ENCODE measurements around the gene SLC1A2.

SLC1A2 gene

DNA sequence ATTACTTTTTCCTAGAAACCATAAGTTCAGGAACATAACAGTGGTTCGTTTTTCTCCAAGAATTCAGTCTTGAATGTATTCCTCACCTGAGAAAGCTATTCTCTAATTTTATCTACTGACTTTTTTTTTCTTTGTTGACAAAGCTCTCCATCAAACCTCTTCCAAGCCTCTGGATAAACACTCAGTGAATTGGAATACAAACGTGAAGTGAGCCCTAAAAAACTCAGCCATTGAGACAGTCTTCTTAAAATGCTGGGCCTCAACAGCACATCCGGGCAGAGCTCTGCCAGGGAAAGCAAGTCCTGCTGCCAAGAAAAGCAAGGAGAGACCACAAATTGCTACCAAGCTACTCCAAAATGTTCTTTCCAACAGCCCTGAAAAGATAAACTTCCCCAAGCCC is 7.7 kb upstream of the SLC1A2 start:
- Histone ChIP-seq H3K4me1 (ENCODE audit: insufficient read depth, low read length) (no peaks in the 10 kb centered on the region), H3K9me3 (ENCODE audit: insufficient read depth, low read depth, low read length) (no peaks in the 10 kb centered on the region), H3K4me3 (ENCODE audit: low read length) (no peak overlapping the region), H3K27ac (ENCODE audit: low read length) (no peak overlapping the region), H3K9ac (ENCODE audit: low read depth, low read length) (no peak overlapping the region), H3K27me3 (ENCODE audit: insufficient read depth, low read length) (peaks cover 26% of the 10 kb centered on the region), H3K36me3 (ENCODE audit: insufficient read depth, low read depth, low read length) (no peaks in the 10 kb centered on the region)

- Histone ChIP-seq H3K4me1 (ENCODE audit: insufficient read depth, low read length) (no peaks in the 10 kb centered on the region), H3K4me3 (ENCODE audit: low read length) (no peak overlapping the region), H3K9me3 (ENCODE audit: insufficient read depth, low read depth, low read length) (no peaks in the 10 kb centered on the region), H3K36me3 (ENCODE audit: insufficient read depth, low read depth, low read length) (no peaks in the 10 kb centered on the region), H3K27ac (ENCODE audit: low read length) (no peak overlapping the region), H3K9ac (ENCODE audit: low read depth, low read length) (no peak overlapping the region), H3K27me3 (ENCODE audit: insufficient read depth, low read length) (peaks cover 33% of the 10 kb centered on the region)
Measured at GRCh38 chr11:35426351-35426750, 7.0 kb upstream of the SLC1A2 start.

DNA sequence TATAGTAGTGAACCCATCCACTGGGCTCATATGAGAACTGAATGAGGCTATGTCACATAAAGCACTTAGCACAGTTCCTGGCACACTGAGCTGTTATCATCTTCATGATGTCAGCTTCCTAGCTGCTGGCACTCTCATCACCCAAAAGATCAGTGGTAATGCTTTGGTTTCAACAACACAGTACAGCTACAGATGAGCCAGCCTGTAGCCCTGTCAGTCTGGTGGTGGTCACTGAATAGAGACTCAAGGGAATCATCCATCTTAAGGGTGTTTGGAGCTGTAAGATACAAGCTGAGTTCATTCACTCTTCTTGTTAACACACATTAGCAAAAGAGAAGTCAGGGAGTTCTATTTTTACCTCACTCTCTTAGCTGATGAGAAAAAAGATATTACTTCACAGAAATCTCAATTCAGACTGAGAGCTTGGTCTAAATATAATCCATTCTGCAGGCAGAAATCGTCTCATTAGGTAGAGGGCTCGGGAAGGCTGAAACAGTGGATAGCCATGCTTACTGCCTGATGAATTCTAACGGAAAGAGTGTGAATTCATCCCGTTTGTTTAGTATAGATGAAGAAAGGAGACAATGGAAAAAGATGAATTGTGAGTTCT is 6.3 kb upstream of the SLC1A2 start:
- Histone ChIP-seq H3K9me3 (ENCODE audit: insufficient read depth, low read depth, low read length) (no peaks in the 10 kb centered on the region), H3K27me3 (ENCODE audit: insufficient read depth, low read length) (peaks cover 40% of the 10 kb centered on the region), H3K4me3 (ENCODE audit: low read length) (no peak overlapping the region), H3K36me3 (ENCODE audit: insufficient read depth, low read depth, low read length) (no peaks in the 10 kb centered on the region), H3K9ac (ENCODE audit: low read depth, low read length) (no peak overlapping the region), H3K27ac (ENCODE audit: low read length) (no peak overlapping the region), H3K4me1 (ENCODE audit: insufficient read depth, low read length) (no peaks in the 10 kb centered on the region; the same call in 1 of the 2 replicates)

GRCh38 chr11:35424157-35424940 is 5.0 kb upstream of the SLC1A2 start:
- H3K9ac ChIP-seq (ENCODE audit: low read depth, low read length): no peak overlapping the region
- no peaks in the 10 kb centered on the region; the same call in 1 of the 2 replicates for H3K4me1 ChIP-seq (ENCODE audit: insufficient read depth, low read length)
- H3K9me3 ChIP-seq (ENCODE audit: insufficient read depth, low read depth, low read length): no peaks in the 10 kb centered on the region
- H3K27ac ChIP-seq (ENCODE audit: low read length): no peak overlapping the region
- H3K4me3 ChIP-seq (ENCODE audit: low read length): no peak overlapping the region
- H3K36me3 ChIP-seq (ENCODE audit: insufficient read depth, low read depth, low read length): no peaks in the 10 kb centered on the region
- H3K27me3 ChIP-seq (ENCODE audit: insufficient read depth, low read length): peaks cover 53% of the 10 kb centered on the region

GRCh38 chr11:35420371-35420770 is 1.0 kb upstream of the SLC1A2 start:
- Histone ChIP-seq H3K27ac (ENCODE audit: low read length) (no peak overlapping the region), H3K36me3 (ENCODE audit: insufficient read depth, low read depth, low read length) (no peaks in the 10 kb centered on the region), H3K9me3 (ENCODE audit: insufficient read depth, low read depth, low read length) (no peaks in the 10 kb centered on the region), H3K4me1 (ENCODE audit: insufficient read depth, low read length) (peaks cover 4% of the 10 kb centered on the region; the same call in 1 of the 2 replicates), H3K9ac (ENCODE audit: low read depth, low read length) (no peak overlapping the region), H3K4me3 (ENCODE audit: low read length) (peak overlapping the region; percentile 76), H3K27me3 (ENCODE audit: insufficient read depth, low read length) (peaks cover 93% of the 10 kb centered on the region)

GRCh38 chr11:35419830-35420333 is 524 bp upstream of the SLC1A2 start:
- Histone ChIP-seq H3K4me3 (ENCODE audit: low read length) (peak overlapping the region; percentile 76), H3K27me3 (ENCODE audit: insufficient read depth, low read length) (peaks cover 98% of the 10 kb centered on the region), H3K27ac (ENCODE audit: low read length) (no peak overlapping the region)

GRCh38 chr11:35418282-35419183 is 825 bp downstream of the SLC1A2 start:
- H3K36me3 ChIP-seq (ENCODE audit: insufficient read depth, low read depth, low read length): no peaks in the 10 kb centered on the region
- peaks cover 4% of the 10 kb centered on the region; the same call in 1 of the 2 replicates for H3K4me1 ChIP-seq (ENCODE audit: insufficient read depth, low read length)
- H3K4me3 ChIP-seq (ENCODE audit: low read length): peak overlapping the region; percentile 76
- no peaks in the 10 kb centered on the region for H3K9me3 ChIP-seq (ENCODE audit: insufficient read depth, low read depth, low read length)
- no peak overlapping the region; the same call in 1 of the 2 replicates for H3K9ac ChIP-seq (ENCODE audit: low read depth, low read length)
- peaks cover 98% of the 10 kb centered on the region for H3K27me3 ChIP-seq (ENCODE audit: insufficient read depth, low read length)
- no peak overlapping the region for H3K27ac ChIP-seq (ENCODE audit: low read length)

More at GRCh38 chr11:35419830-35420333, 524 bp upstream of the SLC1A2 start:
- H3K9me3 ChIP-seq (ENCODE audit: insufficient read depth, low read depth, low read length): no peaks in the 10 kb centered on the region
- H3K36me3 ChIP-seq (ENCODE audit: insufficient read depth, low read depth, low read length): no peaks in the 10 kb centered on the region
- peaks cover 4% of the 10 kb centered on the region; the same call in 1 of the 2 replicates for H3K4me1 ChIP-seq (ENCODE audit: insufficient read depth, low read length)
- H3K9ac ChIP-seq (ENCODE audit: low read depth, low read length): peak overlapping the region; percentile 39

DNA sequence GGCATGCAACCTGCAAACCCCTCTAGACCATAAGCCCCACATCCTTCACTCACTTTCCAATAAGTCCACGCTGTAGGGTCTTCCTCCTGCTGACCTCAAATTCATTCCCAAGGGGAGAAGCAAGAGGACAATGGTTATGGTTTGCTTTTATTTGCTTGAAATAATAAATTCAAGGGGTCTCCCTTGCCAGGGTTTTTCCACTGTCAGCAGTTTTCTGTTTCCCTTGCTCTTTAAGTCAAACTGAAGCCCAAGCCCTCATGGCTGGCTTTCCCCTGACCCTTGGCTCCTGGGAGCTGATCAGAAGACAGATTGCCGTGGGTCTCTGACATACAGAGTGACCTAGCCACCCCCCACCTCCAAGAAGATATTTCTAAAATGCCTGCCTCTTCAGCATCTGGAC is 3.9 kb downstream of the SLC1A2 start:
- peaks cover 68% of the 10 kb centered on the region for H3K27me3 ChIP-seq (ENCODE audit: insufficient read depth, low read length)
- no peak overlapping the region for H3K27ac ChIP-seq (ENCODE audit: low read length)
- no peak overlapping the region for H3K9ac ChIP-seq (ENCODE audit: low read depth, low read length)
- H3K9me3 ChIP-seq (ENCODE audit: insufficient read depth, low read depth, low read length): no peaks in the 10 kb centered on the region
- peaks cover 4% of the 10 kb centered on the region; the same call in 1 of the 2 replicates for H3K4me1 ChIP-seq (ENCODE audit: insufficient read depth, low read length)
- H3K36me3 ChIP-seq (ENCODE audit: insufficient read depth, low read depth, low read length): no peaks in the 10 kb centered on the region
- H3K4me3 ChIP-seq (ENCODE audit: low read length): no peak overlapping the region

- H3K27ac ChIP-seq (ENCODE audit: low read length): no peak overlapping the region
- peaks cover 61% of the 10 kb centered on the region for H3K27me3 ChIP-seq (ENCODE audit: insufficient read depth, low read length)
- H3K4me1 ChIP-seq (ENCODE audit: insufficient read depth, low read length): peaks cover 4% of the 10 kb centered on the region; the same call in 1 of the 2 replicates
- no peaks in the 10 kb centered on the region for H3K9me3 ChIP-seq (ENCODE audit: insufficient read depth, low read depth, low read length)
- no peak overlapping the region for H3K9ac ChIP-seq (ENCODE audit: low read depth, low read length)
- H3K4me3 ChIP-seq (ENCODE audit: low read length): no peak overlapping the region
- H3K36me3 ChIP-seq (ENCODE audit: insufficient read depth, low read depth, low read length): no peaks in the 10 kb centered on the region
Measured at GRCh38 chr11:35414776-35415175, 4.6 kb downstream of the SLC1A2 start.

DNA sequence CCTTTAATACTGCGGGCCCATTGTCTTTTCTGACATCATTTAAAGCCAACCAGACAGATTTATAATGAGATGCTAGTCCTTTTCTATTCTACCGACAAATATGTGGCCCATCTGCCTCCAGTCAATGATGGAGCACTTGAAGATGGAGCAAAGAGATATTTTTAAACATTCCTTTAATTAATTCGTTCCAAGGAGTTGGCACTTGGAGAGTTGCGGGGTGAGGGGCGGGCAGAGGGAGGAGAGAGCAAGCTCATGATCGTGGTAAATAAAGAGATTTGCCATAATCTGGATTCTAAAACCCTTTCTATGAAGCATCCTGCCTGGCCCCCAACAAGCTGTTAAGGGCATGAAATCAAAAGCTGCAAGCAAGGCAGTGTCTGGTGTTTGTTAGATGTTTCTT is 5.0 kb downstream of the SLC1A2 start:
- peaks cover 4% of the 10 kb centered on the region; the same call in 1 of the 2 replicates for H3K4me1 ChIP-seq (ENCODE audit: insufficient read depth, low read length)
- H3K27ac ChIP-seq (ENCODE audit: low read length): no peak overlapping the region
- H3K27me3 ChIP-seq (ENCODE audit: insufficient read depth, low read length): peaks cover 56% of the 10 kb centered on the region
- H3K36me3 ChIP-seq (ENCODE audit: insufficient read depth, low read depth, low read length): no peaks in the 10 kb centered on the region
- no peak overlapping the region for H3K9ac ChIP-seq (ENCODE audit: low read depth, low read length)
- H3K9me3 ChIP-seq (ENCODE audit: insufficient read depth, low read depth, low read length): no peaks in the 10 kb centered on the region
- no peak overlapping the region for H3K4me3 ChIP-seq (ENCODE audit: low read length)

GRCh38 chr11:35413598-35413997 is 5.8 kb downstream of the SLC1A2 start:
- Histone ChIP-seq H3K9ac (ENCODE audit: low read depth, low read length) (no peak overlapping the region), H3K4me3 (ENCODE audit: low read length) (no peak overlapping the region), H3K9me3 (ENCODE audit: insufficient read depth, low read depth, low read length) (no peaks in the 10 kb centered on the region), H3K27me3 (ENCODE audit: insufficient read depth, low read length) (peaks cover 49% of the 10 kb centered on the region), H3K36me3 (ENCODE audit: insufficient read depth, low read depth, low read length) (no peaks in the 10 kb centered on the region), H3K4me1 (ENCODE audit: insufficient read depth, low read length) (peaks cover 4% of the 10 kb centered on the region; the same call in 1 of the 2 replicates), H3K27ac (ENCODE audit: low read length) (no peak overlapping the region)

All from iPS-20b (cell line).